Measurements from ENCODE around the gene DGKI.

DNA sequence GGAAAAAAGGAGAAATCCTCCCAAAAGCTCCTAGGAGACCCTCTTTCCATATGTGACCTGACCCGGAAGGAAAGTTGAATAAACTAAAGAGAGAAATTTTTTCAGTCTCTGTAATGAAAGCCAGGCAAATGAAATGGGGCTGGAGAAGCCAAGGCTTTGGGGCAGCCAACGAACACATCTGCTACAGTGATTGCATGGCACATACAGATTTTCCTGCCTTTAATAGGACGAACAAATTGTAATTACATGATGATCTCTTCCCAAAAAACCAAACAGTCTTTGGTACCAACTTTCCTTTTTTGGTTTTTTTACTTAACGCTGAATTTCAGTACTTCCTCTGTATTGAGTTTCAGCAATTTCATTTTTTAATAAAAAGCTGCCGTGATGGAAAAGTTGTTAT lies 479.8 kb downstream of the DGKI start:
- TF ChIP-seq, protein P1, sequence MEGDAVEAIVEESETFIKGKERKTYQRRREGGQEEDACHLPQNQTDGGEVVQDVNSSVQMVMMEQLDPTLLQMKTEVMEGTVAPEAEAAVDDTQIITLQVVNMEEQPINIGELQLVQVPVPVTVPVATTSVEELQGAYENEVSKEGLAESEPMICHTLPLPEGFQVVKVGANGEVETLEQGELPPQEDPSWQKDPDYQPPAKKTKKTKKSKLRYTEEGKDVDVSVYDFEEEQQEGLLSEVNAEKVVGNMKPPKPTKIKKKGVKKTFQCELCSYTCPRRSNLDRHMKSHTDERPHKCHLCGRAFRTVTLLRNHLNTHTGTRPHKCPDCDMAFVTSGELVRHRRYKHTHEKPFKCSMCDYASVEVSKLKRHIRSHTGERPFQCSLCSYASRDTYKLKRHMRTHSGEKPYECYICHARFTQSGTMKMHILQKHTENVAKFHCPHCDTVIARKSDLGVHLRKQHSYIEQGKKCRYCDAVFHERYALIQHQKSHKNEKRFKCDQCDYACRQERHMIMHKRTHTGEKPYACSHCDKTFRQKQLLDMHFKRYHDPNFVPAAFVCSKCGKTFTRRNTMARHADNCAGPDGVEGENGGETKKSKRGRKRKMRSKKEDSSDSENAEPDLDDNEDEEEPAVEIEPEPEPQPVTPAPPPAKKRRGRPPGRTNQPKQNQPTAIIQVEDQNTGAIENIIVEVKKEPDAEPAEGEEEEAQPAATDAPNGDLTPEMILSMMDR (conservative IDR thresholded peaks at IDR 0.05; ENCODE audit: low read depth in 2 of 2), result no peak
- TF ChIP-seq, protein P2, sequence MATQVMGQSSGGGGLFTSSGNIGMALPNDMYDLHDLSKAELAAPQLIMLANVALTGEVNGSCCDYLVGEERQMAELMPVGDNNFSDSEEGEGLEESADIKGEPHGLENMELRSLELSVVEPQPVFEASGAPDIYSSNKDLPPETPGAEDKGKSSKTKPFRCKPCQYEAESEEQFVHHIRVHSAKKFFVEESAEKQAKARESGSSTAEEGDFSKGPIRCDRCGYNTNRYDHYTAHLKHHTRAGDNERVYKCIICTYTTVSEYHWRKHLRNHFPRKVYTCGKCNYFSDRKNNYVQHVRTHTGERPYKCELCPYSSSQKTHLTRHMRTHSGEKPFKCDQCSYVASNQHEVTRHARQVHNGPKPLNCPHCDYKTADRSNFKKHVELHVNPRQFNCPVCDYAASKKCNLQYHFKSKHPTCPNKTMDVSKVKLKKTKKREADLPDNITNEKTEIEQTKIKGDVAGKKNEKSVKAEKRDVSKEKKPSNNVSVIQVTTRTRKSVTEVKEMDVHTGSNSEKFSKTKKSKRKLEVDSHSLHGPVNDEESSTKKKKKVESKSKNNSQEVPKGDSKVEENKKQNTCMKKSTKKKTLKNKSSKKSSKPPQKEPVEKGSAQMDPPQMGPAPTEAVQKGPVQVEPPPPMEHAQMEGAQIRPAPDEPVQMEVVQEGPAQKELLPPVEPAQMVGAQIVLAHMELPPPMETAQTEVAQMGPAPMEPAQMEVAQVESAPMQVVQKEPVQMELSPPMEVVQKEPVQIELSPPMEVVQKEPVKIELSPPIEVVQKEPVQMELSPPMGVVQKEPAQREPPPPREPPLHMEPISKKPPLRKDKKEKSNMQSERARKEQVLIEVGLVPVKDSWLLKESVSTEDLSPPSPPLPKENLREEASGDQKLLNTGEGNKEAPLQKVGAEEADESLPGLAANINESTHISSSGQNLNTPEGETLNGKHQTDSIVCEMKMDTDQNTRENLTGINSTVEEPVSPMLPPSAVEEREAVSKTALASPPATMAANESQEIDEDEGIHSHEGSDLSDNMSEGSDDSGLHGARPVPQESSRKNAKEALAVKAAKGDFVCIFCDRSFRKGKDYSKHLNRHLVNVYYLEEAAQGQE (IDR thresholded peaks at IDR 0.05; ENCODE audit: unreplicated experiment), result no peak
- TF ChIP-seq POLR2AphosphoS5 (IDR thresholded peaks at IDR 0.05; ENCODE audit: low read depth) (no peak), EZH2phosphoT487 (IDR thresholded peaks at IDR 0.05; ENCODE audit: unreplicated experiment) (no peak), ETS1 (IDR thresholded peaks at IDR 0.05) (no peak), EZH2 (IDR thresholded peaks at IDR 0.05; ENCODE audit: low read depth, unreplicated experiment) (no peak), STAT1 (IDR thresholded peaks at IDR 0.05; ENCODE audit: unreplicated experiment) (no peak), ZNF331 (CRISPR knock-in tag; IDR thresholded peaks at IDR 0.05; ENCODE audit: low read depth) (no peak), CREB1 (CRISPR knock-in tag; IDR thresholded peaks at IDR 0.05; ENCODE audit: low read depth) (no peak), ZNF114 (CRISPR knock-in tag; IDR thresholded peaks at IDR 0.05) (no peak), JUNB (IDR thresholded peaks at IDR 0.05; ENCODE audit: unreplicated experiment) (no peak), NANOG (IDR thresholded peaks at IDR 0.05; ENCODE audit: borderline replicate concordance) (no peak)

Data from GM23338 (cell line).